ENCODE data around the gene VILL.
"Not testable (repeated sequence)": the region's sequence is repeated elsewhere in the genome, so short reads cannot be mapped to it uniquely, and the experiment has no call there.

Gene VILL

GRCh38 chr3:37987315-37987697 lies 3.3 kb upstream of the VILL start:
- DNase-seq, result no peak

GRCh38 chr3:37987751-37988179 lies 2.8 kb upstream of the VILL start:
- DNase-seq, result no peak

GRCh38 chr3:37988376-37988775 lies 2.2 kb upstream of the VILL start:
- DNase-seq, result not testable (repeated sequence)

GRCh38 chr3:37988931-37989525 lies 1.6 kb upstream of the VILL start:
- no peak for DNase-seq

- DNase-seq, result no peak
Observed at GRCh38 chr3:37989821-37990480, 635 bp upstream of the VILL start.

GRCh38 chr3:37991109-37991508 lies 523 bp downstream of the VILL start:
- no peak for DNase-seq

- no peak for DNase-seq
Observed at GRCh38 chr3:37991823-37992222, 1.2 kb downstream of the VILL start.

GRCh38 chr3:37992271-37993066 lies 1.9 kb downstream of the VILL start:
- no peak for DNase-seq

GRCh38 chr3:37993067-37993455 lies 2.5 kb downstream of the VILL start:
- no peak for DNase-seq

- DNase-seq, result no peak
Observed at GRCh38 chr3:37993460-37993819, 2.9 kb downstream of the VILL start.

GRCh38 chr3:37993820-37994638 lies 3.4 kb downstream of the VILL start:
- peak; percentile 71 for DNase-seq

GRCh38 chr3:37994639-37994972 lies 4.0 kb downstream of the VILL start:
- DNase-seq, result no peak

- DNase-seq, result no peak
Observed at GRCh38 chr3:37995652-37996641, 5.4 kb downstream of the VILL start.

GRCh38 chr3:37996785-37997301 lies 6.3 kb downstream of the VILL start:
- DNase-seq, result peak; percentile 83

- DNase-seq, result no peak
Observed at GRCh38 chr3:37997342-37997741, 6.8 kb downstream of the VILL start.

- DNase-seq, result no peak
Observed at GRCh38 chr3:37997791-37998370, 7.3 kb downstream of the VILL start.

- DNase-seq, result peak; percentile 25
Observed at GRCh38 chr3:37999836-38000235, 9.2 kb downstream of the VILL start.

- peak; percentile 29 for DNase-seq
Observed at GRCh38 chr3:38000242-38000916, 9.8 kb downstream of the VILL start.

GRCh38 chr3:38000965-38001455 lies 10.4 kb downstream of the VILL start:
- DNase-seq, result peak; percentile 17

GRCh38 chr3:38001456-38002081 lies 11.0 kb downstream of the VILL start:
- DNase-seq, result peak; percentile 27

Data from activated CD4-positive, CD25-positive, alpha-beta regulatory T cell treated with anti-CD3 and anti-CD28 coated beads, Interleukin-2, amount 50 U/mL, for 72 hours (primary cell).